Peyer's patch (tissue), 4 donors: Measurements from ENCODE around the gene NUF2. TPM values are rescaled to one million over a fixed set of nuclear protein-coding genes. Genes with fewer than 3 reads are reported as not detected.
"Not testable (repeated sequence)": the region's sequence is repeated elsewhere in the genome, so short reads cannot be mapped to it uniquely, and the experiment has no call there.

Experiments used
- DNase-seq, 3 donors: peaks; one replicate each; pipeline ENCODE4 v3.0.0-alpha.2; 2017 to 2019
- H3K27ac ChIP-seq, 4 donors: fragments of 200-600 bp; sonication (generic); one replicate each; pipeline ENCODE4 v1.5.1; 2016 to 2019
- H3K27me3 ChIP-seq, 2 donors: fragments of 200-600 bp; sonication (generic); one replicate each; pipeline ENCODE4 v1.5.1; 2019
- H3K36me3 ChIP-seq, 3 donors: fragments of 200-600 bp; sonication (generic); one replicate each; pipeline ENCODE4 v1.5.1; 2016 to 2019
- H3K4me1 ChIP-seq, 4 donors: fragments of 200-600 bp; sonication (generic); one replicate each; pipeline ENCODE4 v1.5.1; 2016 to 2019
- H3K4me3 ChIP-seq, 4 donors: fragments of 200-600 bp; sonication (generic); 1 replicate in 3 of 4; 2 replicates in 1 of 4; pipeline ENCODE4 v1.5.1; 2016 to 2019; ENCODE audit warnings: mild to moderate bottlenecking in 1 of 4
- H3K9me3 ChIP-seq, 4 donors: fragments of 200-600 bp; sonication (generic); one replicate each; pipeline ENCODE4 v1.5.1; 2016 to 2019; ENCODE audit warnings: mild to moderate bottlenecking in 1 of 4
- POLR2A ChIP-seq, 2 donors: fragments of 450-650 bp; IDR thresholded peaks; one replicate each; pipeline ENCODE4 v1.5.1; 2017; ENCODE audit warnings: antibody characterized with exemption in 2 of 2, mild to moderate bottlenecking in 2 of 2, moderate library complexity in 2 of 2
- total RNA-seq, 4 donors: library from RNA; depleted of rRNA; stranded (reverse); fragments of >200 nt; gene quantifications; one replicate each; pipeline ENCODE4 v1.1.0, GENCODE V29; 2016
- TF ChIP-seq, protein P1 (sequence below), 6 experiments: fragments of 450-650 bp in 4 of 6; fragments of 200-600 bp in 2 of 6; sonication (generic) in 1 of 6; IDR thresholded peaks; one replicate each; pipeline ENCODE4 v1.5.1; 2017 to 2019; ENCODE audit warnings: antibody characterized with exemption in 6 of 6, mild to moderate bottlenecking in 3 of 6, moderate library complexity in 1 of 6

NUF2 gene
- total RNA-seq, 4 donors from 2014 or later, result 1.1 to 31.4 (median 3.9) TPM

DNA sequence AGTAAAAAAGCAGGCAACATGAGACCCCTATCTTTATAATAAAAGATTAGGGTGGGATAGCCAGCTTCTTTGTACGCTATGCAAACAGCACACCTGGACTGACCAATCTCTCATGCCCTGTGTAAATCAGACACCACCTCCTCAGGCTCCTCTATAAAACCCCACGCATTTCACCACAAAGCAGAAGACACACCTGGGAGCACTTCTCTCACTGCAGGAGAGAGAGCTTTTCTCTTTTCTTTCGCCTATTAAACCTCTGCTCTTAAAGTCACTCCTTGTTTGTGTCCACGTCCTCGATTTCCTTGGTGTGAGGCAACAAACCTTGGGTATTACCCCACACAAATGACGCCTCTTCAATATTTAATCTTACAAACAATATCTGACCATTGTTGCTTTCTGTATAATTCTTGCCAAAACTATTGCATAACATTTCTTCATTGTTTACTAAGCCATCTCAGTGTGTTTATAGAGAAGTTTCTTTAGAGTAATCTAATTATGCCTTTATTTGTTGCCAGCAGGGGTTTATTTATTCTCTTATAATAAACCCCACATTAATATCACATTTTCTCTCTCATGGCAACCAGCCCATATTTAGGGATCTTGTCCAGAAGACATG lies 31.6 kb upstream of the NUF2 start:
- no peaks in the 10 kb centered on the region for H3K9me3 ChIP-seq
- no peaks in the 10 kb centered on the region for H3K4me1 ChIP-seq
- no peak overlapping the region for H3K4me3 ChIP-seq
- DNase-seq, result no peak
- no peak for TF ChIP-seq POLR2A (IDR thresholded peaks at IDR 0.05)
- TF ChIP-seq, protein P1, sequence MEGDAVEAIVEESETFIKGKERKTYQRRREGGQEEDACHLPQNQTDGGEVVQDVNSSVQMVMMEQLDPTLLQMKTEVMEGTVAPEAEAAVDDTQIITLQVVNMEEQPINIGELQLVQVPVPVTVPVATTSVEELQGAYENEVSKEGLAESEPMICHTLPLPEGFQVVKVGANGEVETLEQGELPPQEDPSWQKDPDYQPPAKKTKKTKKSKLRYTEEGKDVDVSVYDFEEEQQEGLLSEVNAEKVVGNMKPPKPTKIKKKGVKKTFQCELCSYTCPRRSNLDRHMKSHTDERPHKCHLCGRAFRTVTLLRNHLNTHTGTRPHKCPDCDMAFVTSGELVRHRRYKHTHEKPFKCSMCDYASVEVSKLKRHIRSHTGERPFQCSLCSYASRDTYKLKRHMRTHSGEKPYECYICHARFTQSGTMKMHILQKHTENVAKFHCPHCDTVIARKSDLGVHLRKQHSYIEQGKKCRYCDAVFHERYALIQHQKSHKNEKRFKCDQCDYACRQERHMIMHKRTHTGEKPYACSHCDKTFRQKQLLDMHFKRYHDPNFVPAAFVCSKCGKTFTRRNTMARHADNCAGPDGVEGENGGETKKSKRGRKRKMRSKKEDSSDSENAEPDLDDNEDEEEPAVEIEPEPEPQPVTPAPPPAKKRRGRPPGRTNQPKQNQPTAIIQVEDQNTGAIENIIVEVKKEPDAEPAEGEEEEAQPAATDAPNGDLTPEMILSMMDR (IDR thresholded peaks at IDR 0.05), result no peak
- no peak overlapping the region for H3K27ac ChIP-seq
- no peaks in the 10 kb centered on the region for H3K36me3 ChIP-seq
- H3K27me3 ChIP-seq, result no peaks in the 10 kb centered on the region

DNA sequence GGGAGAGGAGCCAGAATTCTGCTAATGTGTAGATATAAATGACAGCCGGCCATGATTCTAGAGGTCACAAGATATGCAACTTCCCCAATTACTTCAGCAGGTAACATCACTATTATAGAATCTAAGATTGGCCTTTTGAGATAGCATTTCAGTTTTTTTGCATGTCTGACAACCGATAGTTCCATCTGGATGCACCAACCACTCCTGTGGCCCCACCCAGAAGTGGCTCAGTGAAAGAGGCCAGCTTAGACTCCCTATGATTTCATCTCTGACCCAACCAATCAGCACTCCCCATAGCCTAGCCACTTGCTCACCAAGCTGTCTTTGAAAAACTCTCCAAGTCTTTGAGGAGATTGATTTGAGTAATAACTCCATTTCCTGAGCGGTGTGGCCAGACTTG lies 30.3 kb upstream of the NUF2 start:
- Histone ChIP-seq H3K36me3 (no peaks in the 10 kb centered on the region), H3K27me3 (no peaks in the 10 kb centered on the region), H3K27ac (no peak overlapping the region), H3K9me3 (no peaks in the 10 kb centered on the region), H3K4me3 (no peak overlapping the region), H3K4me1 (no peaks in the 10 kb centered on the region)
- TF ChIP-seq, protein P1 (IDR thresholded peaks at IDR 0.05), result no peak
- no peak for TF ChIP-seq POLR2A (IDR thresholded peaks at IDR 0.05)
- DNase-seq, result no peak

GRCh38 chr1:163292153-163292552 lies 29.6 kb upstream of the NUF2 start:
- H3K27ac ChIP-seq, H3K4me1 ChIP-seq, H3K9me3 ChIP-seq: not testable (repeated sequence)

DNA sequence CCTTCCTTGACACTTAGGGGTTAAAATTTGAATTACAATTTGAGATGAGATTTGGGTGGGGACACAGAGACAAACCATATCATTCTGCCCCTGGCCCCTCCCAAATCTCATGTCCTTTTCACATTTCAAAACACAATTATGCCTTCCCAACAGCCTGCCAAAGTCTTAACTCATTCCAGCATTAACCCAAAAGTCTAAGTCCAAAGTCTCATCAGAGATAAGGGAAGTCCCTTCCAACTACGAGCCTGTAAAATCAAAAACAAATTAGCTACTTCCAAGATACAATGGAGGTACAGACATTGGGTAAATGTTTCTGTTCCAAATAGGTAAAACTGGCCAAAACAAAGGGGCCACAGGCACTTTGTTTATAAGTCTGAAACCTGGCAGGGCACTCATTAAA lies 28.3 kb upstream of the NUF2 start:
- not testable (repeated sequence) for H3K9me3 ChIP-seq, H3K36me3 ChIP-seq, DNase-seq, H3K27ac ChIP-seq, H3K4me3 ChIP-seq, H3K4me1 ChIP-seq, H3K27me3 ChIP-seq

More at GRCh38 chr1:163292153-163292552, 29.6 kb upstream of the NUF2 start:
- not testable (repeated sequence) for DNase-seq, H3K36me3 ChIP-seq, H3K4me3 ChIP-seq, H3K27me3 ChIP-seq

- no peak overlapping the region for H3K4me3 ChIP-seq
- no peak for TF ChIP-seq POLR2A (IDR thresholded peaks at IDR 0.05)
- TF ChIP-seq, protein P1 (IDR thresholded peaks at IDR 0.05), result no peak
- DNase-seq, result no peak
- no peaks in the 10 kb centered on the region for H3K4me1 ChIP-seq
- no peaks in the 10 kb centered on the region for H3K27me3 ChIP-seq
- no peak overlapping the region for H3K27ac ChIP-seq
- no peaks in the 10 kb centered on the region for H3K36me3 ChIP-seq
- H3K9me3 ChIP-seq, result no peaks in the 10 kb centered on the region
Observed at GRCh38 chr1:163295949-163296348, 25.8 kb upstream of the NUF2 start.

DNA sequence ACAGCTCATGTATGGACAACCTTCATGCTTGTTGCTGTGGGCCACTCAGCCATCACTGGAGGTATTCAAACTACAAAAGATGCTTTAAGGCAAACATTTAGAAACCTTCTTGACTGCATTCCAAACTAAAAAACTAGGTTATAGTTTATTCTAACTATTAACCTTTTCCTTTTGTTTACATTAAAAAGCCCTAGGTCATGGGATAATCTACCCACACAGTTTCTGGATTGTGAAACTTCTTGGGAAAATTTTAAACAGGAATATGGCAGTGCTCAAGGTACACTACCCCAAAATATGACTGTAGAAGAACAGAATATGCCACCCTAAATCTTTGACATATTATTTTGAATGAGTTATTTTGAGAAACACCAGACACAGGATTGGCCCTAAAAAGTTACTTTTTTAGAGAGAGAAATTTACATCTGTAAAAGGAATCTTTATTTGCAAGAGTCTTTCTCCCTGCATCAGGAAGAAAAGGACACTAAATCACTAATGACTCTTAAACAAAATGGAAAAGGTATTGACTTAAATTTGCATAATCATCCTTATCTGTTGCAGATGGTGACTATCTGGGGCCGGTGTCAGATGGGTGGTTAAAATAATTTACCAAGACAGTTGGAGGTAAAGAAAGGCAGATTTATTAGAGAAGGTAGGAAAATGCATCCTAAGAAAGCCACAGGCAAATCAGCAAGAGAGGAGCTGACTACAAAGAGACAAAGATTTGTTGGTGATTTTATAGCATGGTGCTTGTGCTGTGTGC lies 25.1 kb upstream of the NUF2 start:
- H3K27me3 ChIP-seq, result no peaks in the 10 kb centered on the region
- no peak for TF ChIP-seq POLR2A (IDR thresholded peaks at IDR 0.05)
- TF ChIP-seq, protein P1 (IDR thresholded peaks at IDR 0.05), result no peak
- no peak overlapping the region for H3K4me3 ChIP-seq
- H3K36me3 ChIP-seq, result no peaks in the 10 kb centered on the region
- no peaks in the 10 kb centered on the region for H3K4me1 ChIP-seq
- no peaks in the 10 kb centered on the region for H3K9me3 ChIP-seq
- no peak for DNase-seq
- H3K27ac ChIP-seq, result no peak overlapping the region
